Hepatocyte (in vitro differentiated cells): ENCODE data around the gene RPL39L.

Experiments used
- EZH2phosphoT487 ChIP-seq: fragments of 200-600 bp; sonication (generic); IDR thresholded peaks from one replicate; pipeline ENCODE4 v1.6.1; 2018; ENCODE audit warnings: antibody characterized with exemption, mild to moderate bottlenecking, low read depth, moderate library complexity; ENCODE audit not compliant: unreplicated experiment, severe bottlenecking
- TF ChIP-seq, protein P1 (sequence below): fragments of 200-600 bp; sonication (generic); IDR thresholded peaks from 2 replicates; pipeline ENCODE4 v1.5.1; 2016; ENCODE audit warnings: antibody characterized with exemption, mild to moderate bottlenecking; ENCODE audit not compliant: poor library complexity

DNA sequence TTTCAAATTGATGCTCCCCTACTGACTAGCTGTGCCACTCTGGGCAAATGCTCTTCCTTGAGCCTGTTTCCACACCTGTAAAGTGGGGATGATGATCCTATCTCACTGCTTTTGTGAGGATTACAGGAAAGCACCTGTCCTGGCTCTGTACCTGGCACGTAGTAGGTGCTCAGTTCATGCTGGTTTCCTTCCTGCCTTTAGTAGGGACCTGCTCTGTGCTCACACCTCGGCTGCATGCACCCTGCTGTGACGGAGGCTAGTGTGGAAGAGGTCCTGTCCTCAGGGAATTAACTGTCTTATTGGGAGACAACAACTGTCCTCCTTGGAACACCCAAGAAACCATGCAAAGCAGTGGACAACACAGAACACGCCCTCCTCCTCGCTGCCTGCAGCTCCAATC is 61.8 kb downstream of the RPL39L start:
- TF ChIP-seq EZH2phosphoT487 = no peak
- TF ChIP-seq, protein P1, sequence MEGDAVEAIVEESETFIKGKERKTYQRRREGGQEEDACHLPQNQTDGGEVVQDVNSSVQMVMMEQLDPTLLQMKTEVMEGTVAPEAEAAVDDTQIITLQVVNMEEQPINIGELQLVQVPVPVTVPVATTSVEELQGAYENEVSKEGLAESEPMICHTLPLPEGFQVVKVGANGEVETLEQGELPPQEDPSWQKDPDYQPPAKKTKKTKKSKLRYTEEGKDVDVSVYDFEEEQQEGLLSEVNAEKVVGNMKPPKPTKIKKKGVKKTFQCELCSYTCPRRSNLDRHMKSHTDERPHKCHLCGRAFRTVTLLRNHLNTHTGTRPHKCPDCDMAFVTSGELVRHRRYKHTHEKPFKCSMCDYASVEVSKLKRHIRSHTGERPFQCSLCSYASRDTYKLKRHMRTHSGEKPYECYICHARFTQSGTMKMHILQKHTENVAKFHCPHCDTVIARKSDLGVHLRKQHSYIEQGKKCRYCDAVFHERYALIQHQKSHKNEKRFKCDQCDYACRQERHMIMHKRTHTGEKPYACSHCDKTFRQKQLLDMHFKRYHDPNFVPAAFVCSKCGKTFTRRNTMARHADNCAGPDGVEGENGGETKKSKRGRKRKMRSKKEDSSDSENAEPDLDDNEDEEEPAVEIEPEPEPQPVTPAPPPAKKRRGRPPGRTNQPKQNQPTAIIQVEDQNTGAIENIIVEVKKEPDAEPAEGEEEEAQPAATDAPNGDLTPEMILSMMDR = no peak
